Measurements from ENCODE around the gene ARMC8. TPM values are rescaled to one million over a fixed set of nuclear protein-coding genes. Genes with fewer than 3 reads are reported as not detected.

ARMC8 gene
- total and polyA plus RNA-seq, 2 of the 8 experiments (the other 6 are each of a cell fraction or from before 2014, with no cell fraction given) = 47.3 to 58.5 TPM

DNA sequence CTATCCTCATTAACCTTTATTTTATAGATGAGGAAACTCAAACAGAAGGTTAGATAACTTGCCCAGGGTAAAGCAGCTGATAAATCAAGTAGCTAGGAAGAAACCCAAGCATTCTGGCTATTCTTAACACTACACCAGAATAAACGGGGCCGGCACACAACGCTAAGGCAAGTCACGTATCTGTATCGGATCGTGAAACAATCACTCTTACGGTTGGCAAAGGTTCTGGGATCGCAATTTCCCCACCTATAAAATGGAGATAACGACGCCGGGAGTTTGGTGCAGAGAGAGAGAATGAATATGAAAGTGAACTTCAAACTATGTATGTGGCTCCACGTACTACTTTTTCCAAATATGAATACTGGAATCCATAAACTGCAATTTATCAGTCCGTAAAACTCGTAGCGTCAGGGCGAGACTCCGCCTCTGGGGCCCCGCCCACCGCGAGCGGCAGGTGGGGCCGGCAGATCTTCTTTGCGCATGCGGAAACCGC is 252 bp upstream of the ARMC8 start:
- Histone ChIP-seq H2BK15ac (ENCODE audit: low read length) (0 out of 2 replicates have a peak overlapping the region, but pooled peaks have one; percentile 49), H2BK20ac (ENCODE audit: low read length) (no peak overlapping the region), H2AK5ac (ENCODE audit: low read depth, low read length) (no peak overlapping the region), H4K91ac (replicated peaks; ENCODE audit: insufficient read length, low read length) (no peak overlapping the region), H3K14ac (ENCODE audit: insufficient read length) (no peak overlapping the region), H2AFZ (ENCODE audit: low read length) (peak overlapping the region; percentile 94), H3K27me3 (replicated peaks in 1 of 4; ENCODE audit: control insufficient read depth in 3 of 4, extremely low read depth in 1 of 4, insufficient read depth in 3 of 4, low read length in 3 of 4) (peaks cover 0 to 5% (median 0%) of the 10 kb centered on the region in 4 experiments; a peak in 2 of 7 replicates), H3K23me2 (ENCODE audit: low read depth, low read length) (peaks cover 5% of the 10 kb centered on the region), H2BK12ac (ENCODE audit: low read depth, low read length) (no peak overlapping the region; the same call in 1 of the 2 replicates), H3K23ac (ENCODE audit: insufficient read length) (no peak overlapping the region), H3K79me1 (ENCODE audit: low read depth, low read length) (no peaks in the 10 kb centered on the region), H3K56ac (replicated peaks; ENCODE audit: insufficient read length, low read depth, low read length) (no peak overlapping the region), H3K9ac (replicated peaks in 1 of 4; ENCODE audit: extremely low read depth in 1 of 4, low read depth in 3 of 4, low read length in 3 of 4) (peak overlapping the region in 3 of 4 experiments; percentile 98 to 100 (median 99); a peak in 6 of 7 replicates), H3K4me3 (ENCODE audit: extremely low read depth in 1 of 4, insufficient read depth in 2 of 4, low read depth in 3 of 4, low read length in 4 of 4) (peak overlapping the region; percentile 57 to 98 (median 84)), H3K79me2 (ENCODE audit: control insufficient read depth in 1 of 2, insufficient read depth in 2 of 2, low read length in 2 of 2) (peaks cover 11 to 41% of the 10 kb centered on the region in 2 experiments), H2BK5ac (ENCODE audit: low read depth, low read length) (peak overlapping the region; percentile 100; the same call in 1 of the 2 replicates), H3K27ac (ENCODE audit: low read depth, low read length) (peak overlapping the region; percentile 99), H4K8ac (ENCODE audit: extremely low read depth, insufficient read depth, low read length) (no peak overlapping the region), H4K5ac (ENCODE audit: insufficient read length, low read depth, low read length) (no peak overlapping the region), H2BK120ac (replicated peaks; ENCODE audit: low read depth, low read length) (no peak overlapping the region), H3K18ac (ENCODE audit: extremely low read depth, low read length) (no peak overlapping the region), H4K20me1 (replicated peaks in 1 of 2; ENCODE audit: control insufficient read depth in 1 of 2, insufficient read depth in 2 of 2, low read length in 2 of 2) (no peaks in the 10 kb centered on the region), H3K4me1 (replicated peaks in 1 of 4; ENCODE audit: control insufficient read depth in 3 of 4, insufficient read depth in 4 of 4, low read length in 3 of 4) (peaks cover 0 to 5% (median 3%) of the 10 kb centered on the region in 4 experiments; a peak in 3 of 7 replicates), H3K4me2 (ENCODE audit: insufficient read depth in 1 of 2, low read depth in 2 of 2, low read length in 2 of 2) (peak overlapping the region; percentile 67 to 95), H3K36me3 (ENCODE audit: control insufficient read depth in 2 of 4, insufficient read depth in 4 of 4, low read length in 3 of 4) (peaks cover 0 to 13% (median 3%) of the 10 kb centered on the region in 4 experiments; a peak in 3 of 8 replicates), H3K4ac (replicated peaks; ENCODE audit: insufficient read length, low read depth, low read length) (no peak overlapping the region), H3K9me3 (ENCODE audit: insufficient read depth in 2 of 2, low read depth in 1 of 2, low read length in 1 of 2) (no peaks in the 10 kb centered on the region)
- POLR2A ChIA-PET (ENCODE audit: partially characterized antibody) = interaction anchor here (0.6 to 4.3 kb wide), 26 partner anchors 8 to 247 kb away, joined by 3 to 56 read pairs (median 3); partner anchors contain the start of gene DBR1
- no peak for DNase-seq (ENCODE audit: low read depth in 1 of 2, low spot score in 2 of 2)
- CTCF ChIA-PET (ENCODE audit: partially characterized antibody) = interaction anchor here (0.5 to 1.6 kb wide), 5 partner anchors 77 to 231 kb away, joined by 3 to 5 read pairs (median 3); no protein-coding TSS in a partner anchor
- no peak for FAIRE-seq
- WGBS, 2 experiments (ENCODE audit: extremely low coverage in 1 of 2, insufficient coverage in 1 of 2, insufficient read length in 1 of 2, insufficient replicate concordance in 2 of 2, low coverage in 1 of 2, low lambda C conversion rate in 2 of 2, missing lambda C conversion rate in 1 of 2) = 1% methylated on average over 25 of the region's 25 CpGs; no CpG with 5 or more reads in 1 of the 2 experiments
- TF ChIP-seq ATF2 (IDR thresholded peaks at IDR 0.05; ENCODE audit: low read length) (no peak), RBBP5 (IDR thresholded peaks at IDR 0.05; ENCODE audit: borderline replicate concordance, low read depth, low read length) (no peak), TBP (IDR thresholded peaks at IDR 0.05; ENCODE audit: low read depth, low read length) (no peak), TCF12 (IDR thresholded peaks at IDR 0.05; ENCODE audit: low read depth, low read length) (no peak), RNF2 (IDR thresholded peaks at IDR 0.05; ENCODE audit: borderline replicate concordance, low read depth, low read length, missing control alignments, poor library complexity, severe bottlenecking) (no peak), TAF1 (IDR thresholded peaks at IDR 0.05; ENCODE audit: low read depth, low read length) (no peak), NANOG (IDR thresholded peaks at IDR 0.05; ENCODE audit: insufficient read depth, low read depth, low read length, poor library complexity, severe bottlenecking) (no peak)
- TF ChIP-seq, protein P1, sequence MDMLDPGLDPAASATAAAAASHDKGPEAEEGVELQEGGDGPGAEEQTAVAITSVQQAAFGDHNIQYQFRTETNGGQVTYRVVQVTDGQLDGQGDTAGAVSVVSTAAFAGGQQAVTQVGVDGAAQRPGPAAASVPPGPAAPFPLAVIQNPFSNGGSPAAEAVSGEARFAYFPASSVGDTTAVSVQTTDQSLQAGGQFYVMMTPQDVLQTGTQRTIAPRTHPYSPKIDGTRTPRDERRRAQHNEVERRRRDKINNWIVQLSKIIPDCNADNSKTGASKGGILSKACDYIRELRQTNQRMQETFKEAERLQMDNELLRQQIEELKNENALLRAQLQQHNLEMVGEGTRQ (IDR thresholded peaks at IDR 0.05; ENCODE audit: low read length) = no peak

All from H1 (cell line).